ENCODE data around the gene ASAH2.

DNA sequence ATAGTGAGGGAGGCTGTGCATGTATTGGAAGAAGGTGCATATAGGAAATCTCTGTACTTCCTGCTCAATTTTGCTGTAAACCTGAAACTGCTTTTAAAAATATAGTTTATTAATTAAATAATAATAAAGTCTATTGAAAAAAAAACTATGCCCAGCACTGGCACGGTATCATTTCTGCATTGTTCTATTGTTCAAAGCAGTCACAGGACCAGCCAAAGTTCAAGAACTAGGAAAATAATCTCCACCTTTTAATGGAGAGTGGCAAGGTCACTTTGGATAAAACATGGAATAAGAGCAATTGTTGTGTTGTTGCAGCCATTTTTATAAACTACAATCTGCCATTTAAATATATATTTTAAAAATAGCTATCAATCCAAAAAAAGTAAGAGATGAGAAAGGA, 24.7 kb downstream of the ASAH2 start:
- no peak for TF ChIP-seq CTCF (IDR thresholded peaks at IDR 0.05; ENCODE audit: low read length)
- no peak for TF ChIP-seq EZH2 (optimal IDR thresholded peaks at IDR 0.05; ENCODE audit: low read depth, low read length)
- no peak for TF ChIP-seq EZH2phosphoT487 (IDR thresholded peaks at IDR 0.05; ENCODE audit: low read length)

Data from MM.1S (cell line).